NT2/D1 (cell line): ENCODE results near the gene HSF5.

Experiments
- SUZ12 ChIP-seq: IDR thresholded peaks from 2 replicates; pipeline ENCODE4 v1.6.1; 2011; ENCODE audit not compliant: insufficient read length, insufficient read depth; ENCODE audit errors: extremely low read depth
- YY1 ChIP-seq: IDR thresholded peaks from 2 replicates; pipeline ENCODE4 v1.6.1; 2011; ENCODE audit not compliant: insufficient read length, insufficient read depth
- ZNF274 ChIP-seq: IDR thresholded peaks from 2 replicates; pipeline ENCODE4 v1.6.1; 2011; ENCODE audit warnings: mild to moderate bottlenecking, low read depth, low read length

- TF ChIP-seq ZNF274 (no peak), YY1 (no peak), SUZ12 (no peak)
These were observed 99.7 kb downstream of the HSF5 start for GRCh38 chr17:58388302-58389190.
